Neural cell (in vitro differentiated cells): ENCODE measurements around the gene SNRNP40. TPM values are rescaled to one million over a fixed set of nuclear protein-coding genes. Genes with fewer than 3 reads are reported as not detected.
A peak's percentile ranks its signal among the peaks of the same experiment; 100 is the strongest.

ENCODE experiments used
- H2AFZ ChIP-seq: fragments of 200-600, 300-800 bp; sonication (generic), shearing (Covaris generic); 2 replicates; pipeline ENCODE4 v1.6.0; 2014; ENCODE audit warnings: low read depth, mild to moderate bottlenecking, antibody characterized with exemption, low read length, moderate library complexity
- H3F3A ChIP-seq: fragments of 200-600 bp; shearing (Covaris generic); 2 replicates; pipeline ENCODE4 v1.6.1; 2016; ENCODE audit warnings: mild to moderate bottlenecking, moderate library complexity, mixed read lengths, antibody characterized with exemption, low read length; ENCODE audit not compliant: insufficient read depth, poor library complexity, severe bottlenecking
- H3K27ac ChIP-seq: fragments of 200-600, 300-800 bp; sonication (generic), shearing (Covaris generic); 2 replicates; pipeline ENCODE4 v1.5.1; 2014; ENCODE audit warnings: mild to moderate bottlenecking, low read length, moderate library complexity
- H3K27me3 ChIP-seq: fragments of 300-800, 200-600 bp; sonication (generic), shearing (Covaris generic); 2 replicates; pipeline ENCODE4 v1.6.0; 2014; ENCODE audit warnings: mild to moderate bottlenecking, low read depth, low read length, moderate library complexity; ENCODE audit not compliant: insufficient read depth
- H3K36me3 ChIP-seq: fragments of 300-800, 200-600 bp; sonication (generic), shearing (Covaris generic); 2 replicates; pipeline ENCODE4 v1.5.1; 2014; ENCODE audit warnings: mild to moderate bottlenecking, antibody characterized with exemption, low read length, moderate library complexity; ENCODE audit not compliant: insufficient read depth
- H3K4me2 ChIP-seq: fragments of 300-800, 200-600 bp; sonication (generic), shearing (Covaris generic); 2 replicates; pipeline ENCODE4 v1.6.0; 2014; ENCODE audit warnings: mild to moderate bottlenecking, low read length
- H3K4me3 ChIP-seq: fragments of 300-800, 200-600 bp; sonication (generic), shearing (Covaris generic); 2 replicates; pipeline ENCODE4 v1.5.1; 2014; ENCODE audit warnings: mild to moderate bottlenecking, low read length, moderate library complexity
- H3K79me2 ChIP-seq: fragments of 200-600 bp; shearing (Covaris generic); replicated peaks from 2 replicates; pipeline ENCODE4 v1.6.0; 2014; ENCODE audit warnings: mild to moderate bottlenecking, low read length, moderate library complexity; ENCODE audit not compliant: insufficient read depth
- H3K9ac ChIP-seq: fragments of 300-800, 200-600 bp; sonication (generic), shearing (Covaris generic); 2 replicates; pipeline ENCODE4 v1.6.1; 2016; ENCODE audit warnings: mild to moderate bottlenecking, low read length, mixed read lengths
- H3K9me2 ChIP-seq: fragments of 200-600 bp; shearing (Covaris generic); 2 replicates; pipeline ENCODE4 v1.6.1; 2016; ENCODE audit warnings: mild to moderate bottlenecking, low read length, mixed read lengths; ENCODE audit not compliant: insufficient read depth
- H3K9me3 ChIP-seq: fragments of 200-600, 300-800 bp; sonication (generic), shearing (Covaris generic); 2 replicates; pipeline ENCODE4 v1.6.1; 2016; ENCODE audit warnings: mild to moderate bottlenecking, mixed run types, low read length, moderate library complexity, mixed read lengths
- H4K20me1 ChIP-seq: fragments of 200-600 bp; shearing (Covaris generic); 2 replicates; pipeline ENCODE4 v1.6.1; 2016; ENCODE audit warnings: mild to moderate bottlenecking, mixed run types; ENCODE audit not compliant: insufficient read depth
- CTCF ChIP-seq: fragments of 450-650 bp; IDR thresholded peaks from 2 replicates; pipeline ENCODE4 v1.5.1; 2014; ENCODE audit warnings: antibody characterized with exemption, mild to moderate bottlenecking, moderate library complexity; ENCODE audit not compliant: poor library complexity, severe bottlenecking
- EP300 ChIP-seq: fragments of 450-650 bp; conservative IDR thresholded peaks from 2 replicates; pipeline ENCODE4 v1.6.1; 2014; ENCODE audit warnings: antibody characterized with exemption, mild to moderate bottlenecking, moderate library complexity; ENCODE audit not compliant: poor library complexity, severe bottlenecking
- EZH2 ChIP-seq: fragments of 200-600, 300-800 bp; shearing (Covaris generic), sonication (generic); IDR thresholded peaks from 2 replicates; pipeline ENCODE4 v1.6.1; 2014; ENCODE audit warnings: antibody characterized with exemption, low read length, borderline replicate concordance, mild to moderate bottlenecking; ENCODE audit not compliant: insufficient read depth, poor library complexity, severe bottlenecking
- MXI1 ChIP-seq: fragments of 450-650 bp; conservative IDR thresholded peaks from 2 replicates; pipeline ENCODE4 v1.6.1; 2014; ENCODE audit warnings: antibody characterized with exemption, mild to moderate bottlenecking; ENCODE audit not compliant: poor library complexity, severe bottlenecking
- POLR2AphosphoS5 ChIP-seq: IDR thresholded peaks from 2 replicates; pipeline ENCODE4 v1.6.1; 2012
- RAD21 ChIP-seq: fragments of 450-650 bp; conservative IDR thresholded peaks from 2 replicates; pipeline ENCODE4 v1.6.1; 2014; ENCODE audit warnings: antibody characterized with exemption, mild to moderate bottlenecking, moderate library complexity
- SMC3 ChIP-seq: fragments of 450-650 bp; conservative IDR thresholded peaks from 2 replicates; pipeline ENCODE4 v1.6.1; 2014; ENCODE audit warnings: antibody characterized with exemption, mild to moderate bottlenecking, moderate library complexity; ENCODE audit not compliant: poor library complexity
- TAF1 ChIP-seq: IDR thresholded peaks from 2 replicates; pipeline ENCODE4 v1.6.1; 2012; ENCODE audit warnings: low read depth
- polyA plus RNA-seq: library from polyadenylated mRNA; depleted of rRNA; stranded (reverse); fragments of >200 nt; gene quantifications from 2 replicates; pipeline ENCODE4 v1.2.3, GENCODE V29; 2014
- TF ChIP-seq, protein P1 (sequence below): IDR thresholded peaks from 2 replicates; pipeline ENCODE4 v1.6.1; 2012; ENCODE audit warnings: borderline replicate concordance

The SNRNP40 gene
- polyA plus RNA-seq, 1 donor from 2014 or later, result 87.2 TPM

DNA sequence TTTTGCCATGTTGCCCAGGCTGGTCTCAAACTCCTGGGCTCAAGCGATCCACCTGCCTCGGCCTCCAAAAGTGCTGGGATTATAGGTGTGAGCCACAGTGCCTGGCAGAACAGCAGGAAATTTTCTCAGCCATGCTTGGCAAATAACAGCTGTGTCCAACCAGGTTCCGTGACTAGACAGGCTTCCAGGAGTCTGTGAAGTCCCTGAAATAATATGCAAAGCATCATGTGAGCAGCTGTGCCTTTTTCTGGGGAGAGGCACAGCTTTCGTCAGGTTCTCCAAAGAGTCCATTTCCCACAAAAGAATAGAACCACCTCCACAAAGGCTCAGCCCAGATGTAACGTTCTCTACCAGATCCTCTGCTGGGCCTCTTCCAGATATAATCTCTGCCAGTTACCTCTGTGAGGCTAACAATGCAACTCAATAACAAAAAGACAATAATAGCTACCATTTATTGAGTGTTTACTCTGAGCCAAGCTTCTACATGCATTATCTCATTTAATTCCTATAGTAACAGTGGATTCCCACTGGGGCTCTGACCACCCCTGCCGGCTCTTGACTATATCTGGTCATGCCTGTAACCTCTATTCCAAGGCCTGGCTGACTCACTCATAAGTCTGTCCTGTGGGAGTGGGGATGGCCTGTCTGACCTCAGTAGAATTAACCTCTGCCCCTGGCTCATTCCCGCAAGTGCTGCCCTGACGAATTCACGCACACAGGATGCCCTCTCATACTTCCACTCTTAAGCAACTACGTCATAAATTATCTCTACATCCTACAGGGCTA is 52.9 kb downstream of the SNRNP40 start:
- Histone ChIP-seq H3K9me2 (no peaks in the 10 kb centered on the region), H2AFZ (no peak overlapping the region), H3K27ac (no peak overlapping the region), H3K9me3 (no peaks in the 10 kb centered on the region), H3F3A (no peaks in the 10 kb centered on the region), H4K20me1 (no peaks in the 10 kb centered on the region), H3K79me2 (peaks cover 11% of the 10 kb centered on the region), H3K36me3 (no peaks in the 10 kb centered on the region), H3K4me3 (no peak overlapping the region), H3K9ac (no peak overlapping the region), H3K27me3 (no peaks in the 10 kb centered on the region), H3K4me2 (no peak overlapping the region)
- TF ChIP-seq RAD21 (no peak), SMC3 (no peak), POLR2AphosphoS5 (no peak)

- Histone ChIP-seq H3K4me2 (no peak overlapping the region), H2AFZ (no peak overlapping the region), H3K27ac (no peak overlapping the region), H3K27me3 (no peaks in the 10 kb centered on the region), H3K9me2 (no peaks in the 10 kb centered on the region), H4K20me1 (no peaks in the 10 kb centered on the region), H3K9ac (no peak overlapping the region), H3K9me3 (no peaks in the 10 kb centered on the region), H3K79me2 (peaks cover 32% of the 10 kb centered on the region), H3K36me3 (no peaks in the 10 kb centered on the region), H3F3A (no peaks in the 10 kb centered on the region), H3K4me3 (no peak overlapping the region)
- TF ChIP-seq POLR2AphosphoS5, result no peak
- TF ChIP-seq CTCF, result no peak
- no peak for TF ChIP-seq TAF1
- no peak for TF ChIP-seq RAD21
- TF ChIP-seq SMC3, result no peak
Observed at GRCh38 chr1:31241321-31241720, 55.3 kb downstream of the SNRNP40 start.

DNA sequence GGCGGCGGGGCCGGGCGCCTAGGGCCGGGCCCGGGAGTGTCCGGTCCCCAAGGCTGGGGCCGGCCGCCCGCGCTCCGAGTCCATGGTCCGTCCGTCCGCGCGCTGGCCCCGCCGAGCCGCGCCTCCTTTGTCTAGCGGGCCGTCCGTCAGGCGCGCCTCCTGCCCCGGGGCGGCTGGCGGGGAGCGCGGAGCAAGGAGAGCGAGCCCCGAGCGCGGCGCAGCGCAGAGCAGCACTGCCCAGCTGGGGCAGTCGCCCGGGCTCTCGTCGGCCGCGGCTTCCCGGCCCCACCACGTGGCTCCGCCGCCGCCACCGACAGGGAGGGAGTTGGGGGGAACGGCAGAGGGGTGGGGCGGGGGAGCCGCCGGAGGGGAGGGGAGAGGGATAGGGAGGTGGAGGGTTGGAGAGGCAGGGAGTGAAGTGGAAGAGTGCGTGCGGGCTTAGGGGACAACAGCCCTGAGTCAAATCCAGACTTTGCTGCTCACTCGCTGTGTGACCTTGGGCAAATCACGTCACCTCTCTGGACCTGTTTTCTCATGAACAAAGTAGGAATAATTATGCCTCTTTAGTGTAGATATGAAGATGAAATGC is 56.8 kb downstream of the SNRNP40 start, which contains the start of gene NKAIN1:
TSS of gene NKAIN1 (minus strand) at position 235 of the 589 bp plus-strand sequence. CDS start 340 bp downstream, outside the sequence.
- H3K27me3 ChIP-seq, result no peaks in the 10 kb centered on the region
- no peaks in the 10 kb centered on the region for H4K20me1 ChIP-seq
- peaks cover 48% of the 10 kb centered on the region for H3K79me2 ChIP-seq
- peak within 1 kb of the TSS; percentile 82 for H3K27ac ChIP-seq
- H3K4me2 ChIP-seq, result peak within 1 kb of the TSS; percentile 95
- H3K36me3 ChIP-seq, result no peaks in the 10 kb centered on the region
- peak within 1 kb of the TSS; percentile 90 for H3K9ac ChIP-seq
- H3K4me3 ChIP-seq, result peak within 1 kb of the TSS; percentile 93
- TF ChIP-seq, protein P1, sequence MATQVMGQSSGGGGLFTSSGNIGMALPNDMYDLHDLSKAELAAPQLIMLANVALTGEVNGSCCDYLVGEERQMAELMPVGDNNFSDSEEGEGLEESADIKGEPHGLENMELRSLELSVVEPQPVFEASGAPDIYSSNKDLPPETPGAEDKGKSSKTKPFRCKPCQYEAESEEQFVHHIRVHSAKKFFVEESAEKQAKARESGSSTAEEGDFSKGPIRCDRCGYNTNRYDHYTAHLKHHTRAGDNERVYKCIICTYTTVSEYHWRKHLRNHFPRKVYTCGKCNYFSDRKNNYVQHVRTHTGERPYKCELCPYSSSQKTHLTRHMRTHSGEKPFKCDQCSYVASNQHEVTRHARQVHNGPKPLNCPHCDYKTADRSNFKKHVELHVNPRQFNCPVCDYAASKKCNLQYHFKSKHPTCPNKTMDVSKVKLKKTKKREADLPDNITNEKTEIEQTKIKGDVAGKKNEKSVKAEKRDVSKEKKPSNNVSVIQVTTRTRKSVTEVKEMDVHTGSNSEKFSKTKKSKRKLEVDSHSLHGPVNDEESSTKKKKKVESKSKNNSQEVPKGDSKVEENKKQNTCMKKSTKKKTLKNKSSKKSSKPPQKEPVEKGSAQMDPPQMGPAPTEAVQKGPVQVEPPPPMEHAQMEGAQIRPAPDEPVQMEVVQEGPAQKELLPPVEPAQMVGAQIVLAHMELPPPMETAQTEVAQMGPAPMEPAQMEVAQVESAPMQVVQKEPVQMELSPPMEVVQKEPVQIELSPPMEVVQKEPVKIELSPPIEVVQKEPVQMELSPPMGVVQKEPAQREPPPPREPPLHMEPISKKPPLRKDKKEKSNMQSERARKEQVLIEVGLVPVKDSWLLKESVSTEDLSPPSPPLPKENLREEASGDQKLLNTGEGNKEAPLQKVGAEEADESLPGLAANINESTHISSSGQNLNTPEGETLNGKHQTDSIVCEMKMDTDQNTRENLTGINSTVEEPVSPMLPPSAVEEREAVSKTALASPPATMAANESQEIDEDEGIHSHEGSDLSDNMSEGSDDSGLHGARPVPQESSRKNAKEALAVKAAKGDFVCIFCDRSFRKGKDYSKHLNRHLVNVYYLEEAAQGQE, result no peak
- TF ChIP-seq MXI1 (peak; percentile 70), TAF1 (peak; percentile 30), EZH2 (no peak), SMC3 (no peak), RAD21 (no peak), POLR2AphosphoS5 (peak; percentile 46), EP300 (no peak), CTCF (no peak)
- no peaks in the 10 kb centered on the region for H3F3A ChIP-seq
- no peaks in the 10 kb centered on the region for H3K9me2 ChIP-seq
- no peaks in the 10 kb centered on the region for H3K9me3 ChIP-seq
- H2AFZ ChIP-seq, result peak within 1 kb of the TSS; percentile 88
